GM12878 (cell line): ENCODE measurements around the gene ABR. TPM values are rescaled to one million over a fixed set of nuclear protein-coding genes. Genes with fewer than 3 reads are reported as not detected.

Experiments
- ATAC-seq: fragments of 200-7000 bp; cut with Tn5 transposase; 3 replicates; pipeline ENCODE4 v1.9.1; 2020; ENCODE audit warnings: mild to moderate bottlenecking, moderate library complexity
- BruUV-seq: library from RNA; stranded (reverse); fragments of 400-500 nt; replicated peaks from 2 replicates; lab custom pipeline; 2021; lab: Mats Ljungman, UMichigan
- CTCF ChIA-PET: fragments of 300-600 bp; sonication (Branson Sonifier 250); formaldehyde crosslinking; extraction: SDS; loops from one replicate; lab custom pipeline; 2021; ENCODE audit warnings: inconsistent platforms; lab: Yijun Ruan, JAX
- POLR2A ChIA-PET: fragments of 350-600 bp; formaldehyde crosslinking; extraction: SDS; loops from one replicate; lab custom pipeline; 2021; ENCODE audit warnings: inconsistent platforms; lab: Charles Lee
- RAD21 ChIA-PET: fragments of 300-600 bp; sonication (Branson Sonifier 250); formaldehyde crosslinking; loops from one replicate; lab custom pipeline; 2023; ENCODE audit warnings: antibody characterized with exemption; ENCODE audit not compliant: unreplicated experiment; lab: Charles Lee
- SMC1A ChIA-PET: fragments of 300-600 bp; sonication (Branson Sonifier 250); formaldehyde crosslinking; loops from one replicate; lab custom pipeline; 2023; ENCODE audit not compliant: unreplicated experiment, uncharacterized antibody; lab: Charles Lee
- DNase-seq: peaks from one replicate; pipeline ENCODE4 v3.0.0-alpha.2; 2011; ENCODE audit warnings: low read depth, low spot score
- FAIRE-seq: peaks from 3 replicates; lab custom pipeline; 2011; peaks lifted over from hg19 to GRCh38; lab: Jason Lieb, UNC
- H2AFZ ChIP-seq: 2 replicates; pipeline ENCODE4 v1.6.0; 2011; ENCODE audit warnings: low read depth, low read length, control low read depth; ENCODE audit not compliant: control insufficient read depth
- H3K27ac ChIP-seq: 2 replicates; pipeline ENCODE4 v1.5.1; 2011; ENCODE audit warnings: control low read depth; ENCODE audit not compliant: control insufficient read depth, insufficient read depth
- H3K27me3 ChIP-seq, 2 experiments: replicated peaks in 1 of 2; 2 replicates each; pipeline versions ENCODE4 v1.6.0 to v1.6.1; 2011; ENCODE audit warnings: low read length in 1 of 2; ENCODE audit not compliant: control insufficient read depth in 2 of 2, insufficient read depth in 2 of 2
- H3K36me3 ChIP-seq, 2 experiments: 2 replicates each; pipeline ENCODE4 v1.5.1; 2011; ENCODE audit warnings: low read length in 1 of 2; ENCODE audit not compliant: control insufficient read depth in 2 of 2, insufficient read depth in 2 of 2
- H3K4me1 ChIP-seq: 2 replicates; pipeline ENCODE4 v1.6.1; 2011; ENCODE audit warnings: mild to moderate bottlenecking, low read length, moderate library complexity, mixed read lengths; ENCODE audit not compliant: control insufficient read depth, insufficient read depth
- H3K4me2 ChIP-seq: 2 replicates; pipeline ENCODE4 v1.6.0; 2011; ENCODE audit warnings: control low read depth; ENCODE audit not compliant: control insufficient read depth, insufficient read depth
- H3K4me3 ChIP-seq: fragments of 200-600 bp; sonication (generic); 2 replicates; pipeline ENCODE4 v1.5.1; 2016
- H3K79me2 ChIP-seq: 2 replicates; pipeline ENCODE4 v1.6.0; 2011; ENCODE audit warnings: low read length; ENCODE audit not compliant: control insufficient read depth, insufficient read depth
- H3K9ac ChIP-seq: 2 replicates; pipeline ENCODE4 v1.8.0; 2011; ENCODE audit warnings: low read length, control low read depth, mixed read lengths; ENCODE audit not compliant: control insufficient read depth, insufficient read depth
- H3K9me3 ChIP-seq: replicated peaks from 3 replicates; pipeline ENCODE4 v1.5.1; 2011; ENCODE audit warnings: mild to moderate bottlenecking, low read length; ENCODE audit not compliant: control insufficient read depth, insufficient read depth
- H4K20me1 ChIP-seq: 2 replicates; pipeline ENCODE4 v1.6.0; 2011; ENCODE audit not compliant: control insufficient read depth, insufficient read depth
- ESRRA ChIP-seq: IDR thresholded peaks from 2 replicates; pipeline ENCODE4 v1.6.1; 2012; ENCODE audit warnings: mild to moderate bottlenecking, low read length, improper control_type of control experiment
- EZH2 ChIP-seq: IDR thresholded peaks from 2 replicates; pipeline ENCODE4 v1.6.1; 2012; ENCODE audit warnings: low read depth, mild to moderate bottlenecking, control low read depth, inconsistent platforms, low read length, borderline replicate concordance; ENCODE audit not compliant: control insufficient read depth
- FOS ChIP-seq: IDR thresholded peaks from 3 replicates; pipeline ENCODE4 v1.6.1; 2011; ENCODE audit warnings: borderline replicate concordance; ENCODE audit not compliant: insufficient read length; ENCODE audit errors: extremely low read depth
- JUNB ChIP-seq: IDR thresholded peaks from 2 replicates; pipeline ENCODE4 v1.6.1; 2016; ENCODE audit warnings: antibody characterized with exemption, mild to moderate bottlenecking
- JUND ChIP-seq: IDR thresholded peaks from 2 replicates; pipeline ENCODE4 v1.6.1; 2012; ENCODE audit warnings: low read depth, mild to moderate bottlenecking, low read length, improper control_type of control experiment, moderate library complexity
- MEF2B ChIP-seq: fragments of 450-650 bp; IDR thresholded peaks from 2 replicates; pipeline ENCODE4 v1.6.1; 2018; ENCODE audit warnings: mild to moderate bottlenecking, moderate library complexity; ENCODE audit not compliant: partially characterized antibody, poor library complexity, severe bottlenecking
- MYC ChIP-seq: IDR thresholded peaks from 2 replicates; pipeline ENCODE4 v1.6.1; 2011; ENCODE audit warnings: mild to moderate bottlenecking, low read length, moderate library complexity, inconsistent platforms; ENCODE audit not compliant: insufficient read depth, insufficient replicate concordance, insufficient read length, severe bottlenecking
- POLR2A ChIP-seq: IDR thresholded peaks from 2 replicates; pipeline ENCODE4 v1.6.1; 2011; ENCODE audit warnings: low read depth, mild to moderate bottlenecking, low read length
- POLR2AphosphoS5 ChIP-seq: IDR thresholded peaks from 2 replicates; pipeline ENCODE4 v1.6.1; 2011; ENCODE audit warnings: mild to moderate bottlenecking, low read length, inconsistent platforms
- RBBP5 ChIP-seq: fragments of 200-600 bp; sonication (generic); conservative IDR thresholded peaks from 2 replicates; pipeline ENCODE4 v1.6.1; 2016
- ZNF217 ChIP-seq: fragments of 450-650 bp; IDR thresholded peaks from 2 replicates; pipeline ENCODE4 v1.6.1; 2017; ENCODE audit warnings: antibody characterized with exemption, mild to moderate bottlenecking
- WGBS: methylation state at CpG from one replicate; pipeline ENCODE4 v1.1.6; 2016; ENCODE audit warnings: low lambda C conversion rate; ENCODE audit not compliant: insufficient replicate concordance, insufficient coverage; ENCODE audit errors: missing lambda C conversion rate; 5-methylcytosine and 5-hydroxymethylcytosine counted together
- in situ Hi-C: fragments of 300-500 bp; cut with MboI; formaldehyde crosslinking; loops from 9 replicates; pipeline ENCODE4 v1.14.3; 2018; ENCODE audit warnings: mixed read lengths
- intact Hi-C: fragments of 100-400 bp; cut with micrococcal nuclease; formaldehyde crosslinking; loops from one replicate; pipeline ENCODE4 v1.14.2; 2022; ENCODE audit not compliant: unreplicated experiment
- polyA plus RNA-seq, 11 experiments: library from polyadenylated mRNA; depleted of rRNA in 4 of 11; unstranded in 6 of 11; stranded (reverse) in 5 of 11; fragments of >200 nt; fragmentation: Nextera tagmentation in 4 of 11; fragmentation: Illumina TruSeq in 1 of 11; extraction: Ambion mirVana in 4 of 11; extraction: Trizol in 1 of 11; gene quantifications; 1 replicate in 1 of 11; 2 replicates in 10 of 11; pipeline versions ENCODE4 v1.2.1 to v1.2.3, GENCODE V29; 2011 to 2016; ENCODE audit warnings: inconsistent platforms in 2 of 11, missing spikeins in 2 of 11, low read depth in 1 of 11
- total RNA-seq, 4 experiments: library from RNA; depleted of rRNA in 3 of 4; stranded (reverse); fragments of >200 nt in 3 of 4; fragmentation: Illumina TruSeq in 1 of 4; extraction: Trizol in 1 of 4; gene quantifications; 2 replicates each; pipeline versions ENCODE4 v1.2.1 to v1.2.3, GENCODE V29; 2013 to 2021
- TF ChIP-seq, protein P1 (sequence below): fragments of 450-650 bp; IDR thresholded peaks from 2 replicates; pipeline ENCODE4 v1.6.1; 2018; ENCODE audit warnings: mild to moderate bottlenecking, low read depth, moderate library complexity; ENCODE audit not compliant: partially characterized antibody
- TF ChIP-seq, protein P2 (sequence below), 3 experiments: IDR thresholded peaks in 2 of 3; conservative IDR thresholded peaks in 1 of 3; 2 replicates each; pipeline ENCODE4 v1.5.1; 2011; ENCODE audit warnings: low read depth in 3 of 3, low read length in 3 of 3, mild to moderate bottlenecking in 3 of 3, control low read depth in 2 of 3, moderate library complexity in 2 of 3, inconsistent platforms in 1 of 3, mixed read lengths in 1 of 3; ENCODE audit not compliant: control insufficient read depth in 2 of 3, insufficient read depth in 1 of 3; ENCODE audit errors: extremely low read depth in 1 of 3

Gene ABR
- total and polyA plus RNA-seq, 10 of the 15 experiments (the other 5 are each of a cell fraction or from before 2014, with no cell fraction given): 1.4 to 112 (median 30.0) TPM

DNA sequence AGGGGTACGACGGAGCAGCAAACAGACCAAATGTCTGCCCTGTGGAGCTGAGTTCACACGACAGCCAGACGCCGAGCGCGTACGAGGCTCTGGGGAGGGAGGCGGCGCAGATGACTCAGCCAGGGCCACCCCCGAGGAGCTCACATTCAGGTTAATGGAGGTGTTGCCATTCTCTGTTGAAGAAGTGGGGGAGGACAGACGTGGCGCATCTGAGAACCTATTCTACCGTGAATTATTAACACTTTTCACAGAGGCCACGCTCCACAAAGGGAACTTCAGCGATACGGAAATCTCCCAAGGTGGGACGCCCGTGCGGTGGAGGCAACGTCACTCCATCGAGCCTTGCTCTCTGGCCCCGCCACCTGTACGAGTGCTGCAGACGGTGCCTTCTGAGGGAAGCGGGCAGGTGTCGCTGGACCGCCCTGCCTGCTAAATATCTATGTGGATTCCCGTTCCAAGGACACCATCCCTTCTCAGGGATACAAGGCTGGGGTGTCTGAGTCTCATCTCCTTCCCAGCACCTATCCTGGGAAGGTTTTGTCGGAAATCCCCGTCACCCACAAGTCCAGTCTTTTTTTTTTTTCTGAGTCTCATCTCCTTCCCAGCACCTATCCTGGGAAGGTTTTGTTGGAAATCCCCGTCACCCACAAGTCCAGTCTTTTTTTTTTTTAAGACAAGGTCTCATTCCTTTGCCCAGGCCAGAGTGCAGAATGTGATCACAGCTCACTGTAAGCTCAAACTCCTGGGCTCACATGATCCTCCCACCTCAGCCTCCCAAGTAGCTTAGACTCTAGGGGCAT is 19.0 kb downstream of the ABR start:
- TF ChIP-seq ESRRA (no peak), MEF2B (no peak), JUND (no peak), POLR2AphosphoS5 (no peak), ZNF217 (no peak), RBBP5 (no peak), EZH2 (no peak), POLR2A (no peak), JUNB (no peak), FOS (no peak), MYC (no peak)
- TF ChIP-seq, protein P1, sequence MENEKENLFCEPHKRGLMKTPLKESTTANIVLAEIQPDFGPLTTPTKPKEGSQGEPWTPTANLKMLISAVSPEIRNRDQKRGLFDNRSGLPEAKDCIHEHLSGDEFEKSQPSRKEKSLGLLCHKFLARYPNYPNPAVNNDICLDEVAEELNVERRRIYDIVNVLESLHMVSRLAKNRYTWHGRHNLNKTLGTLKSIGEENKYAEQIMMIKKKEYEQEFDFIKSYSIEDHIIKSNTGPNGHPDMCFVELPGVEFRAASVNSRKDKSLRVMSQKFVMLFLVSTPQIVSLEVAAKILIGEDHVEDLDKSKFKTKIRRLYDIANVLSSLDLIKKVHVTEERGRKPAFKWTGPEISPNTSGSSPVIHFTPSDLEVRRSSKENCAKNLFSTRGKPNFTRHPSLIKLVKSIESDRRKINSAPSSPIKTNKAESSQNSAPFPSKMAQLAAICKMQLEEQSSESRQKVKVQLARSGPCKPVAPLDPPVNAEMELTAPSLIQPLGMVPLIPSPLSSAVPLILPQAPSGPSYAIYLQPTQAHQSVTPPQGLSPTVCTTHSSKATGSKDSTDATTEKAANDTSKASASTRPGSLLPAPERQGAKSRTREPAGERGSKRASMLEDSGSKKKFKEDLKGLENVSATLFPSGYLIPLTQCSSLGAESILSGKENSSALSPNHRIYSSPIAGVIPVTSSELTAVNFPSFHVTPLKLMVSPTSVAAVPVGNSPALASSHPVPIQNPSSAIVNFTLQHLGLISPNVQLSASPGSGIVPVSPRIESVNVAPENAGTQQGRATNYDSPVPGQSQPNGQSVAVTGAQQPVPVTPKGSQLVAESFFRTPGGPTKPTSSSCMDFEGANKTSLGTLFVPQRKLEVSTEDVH: no peak
- TF ChIP-seq, protein P2, sequence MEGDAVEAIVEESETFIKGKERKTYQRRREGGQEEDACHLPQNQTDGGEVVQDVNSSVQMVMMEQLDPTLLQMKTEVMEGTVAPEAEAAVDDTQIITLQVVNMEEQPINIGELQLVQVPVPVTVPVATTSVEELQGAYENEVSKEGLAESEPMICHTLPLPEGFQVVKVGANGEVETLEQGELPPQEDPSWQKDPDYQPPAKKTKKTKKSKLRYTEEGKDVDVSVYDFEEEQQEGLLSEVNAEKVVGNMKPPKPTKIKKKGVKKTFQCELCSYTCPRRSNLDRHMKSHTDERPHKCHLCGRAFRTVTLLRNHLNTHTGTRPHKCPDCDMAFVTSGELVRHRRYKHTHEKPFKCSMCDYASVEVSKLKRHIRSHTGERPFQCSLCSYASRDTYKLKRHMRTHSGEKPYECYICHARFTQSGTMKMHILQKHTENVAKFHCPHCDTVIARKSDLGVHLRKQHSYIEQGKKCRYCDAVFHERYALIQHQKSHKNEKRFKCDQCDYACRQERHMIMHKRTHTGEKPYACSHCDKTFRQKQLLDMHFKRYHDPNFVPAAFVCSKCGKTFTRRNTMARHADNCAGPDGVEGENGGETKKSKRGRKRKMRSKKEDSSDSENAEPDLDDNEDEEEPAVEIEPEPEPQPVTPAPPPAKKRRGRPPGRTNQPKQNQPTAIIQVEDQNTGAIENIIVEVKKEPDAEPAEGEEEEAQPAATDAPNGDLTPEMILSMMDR (IDR thresholded peaks at IDR 0.05 in 2 of 3, conservative IDR thresholded peaks at IDR 0.05 in 1 of 3; ENCODE audit: control insufficient read depth in 2 of 3, extremely low read depth in 1 of 3, insufficient read depth in 1 of 3, low read depth in 3 of 3, low read length in 3 of 3): no peak
- no TSS peak for BruUV-seq
- in situ Hi-C loops (no loop called here), intact Hi-C loops (no loop called here)
- 94% methylated on average over 31 of the region's 32 CpGs for WGBS
- Histone ChIP-seq H3K36me3 (peaks cover 2 to 8% of the 10 kb centered on the region in 2 experiments; a peak in 3 of 4 replicates), H2AFZ (no peak overlapping the region), H3K4me1 (peaks cover 8% of the 10 kb centered on the region), H3K9ac (no peak overlapping the region), H3K27me3 (no peaks in the 10 kb centered on the region), H3K79me2 (peaks cover 11% of the 10 kb centered on the region), H3K27ac (no peak overlapping the region), H3K4me3 (no peak overlapping the region), H3K4me2 (no peak overlapping the region), H3K9me3 (no peaks in the 10 kb centered on the region), H4K20me1 (no peaks in the 10 kb centered on the region)
- FAIRE-seq (no peak), DNase-seq (no peak), ATAC-seq (no peak)
- ChIA-PET CTCF (interaction anchor here (0.8 kb wide), 1 partner anchor 38 kb away, joined by 3 read pairs; no protein-coding TSS in a partner anchor), RAD21 (interaction anchor here (0.6 kb wide), 1 partner anchor 31 kb away, joined by 3 read pairs; no protein-coding TSS in a partner anchor), POLR2A (no interaction called here), SMC1A (no interaction called here)
